Neutrophil (primary cell): Measurements from ENCODE around the gene SLC35C1.

Experiments
- H3K27ac ChIP-seq: fragments of 200-600 bp; sonication (generic); 2 replicates; pipeline ENCODE4 v1.5.1; 2016; ENCODE audit warnings: mild to moderate bottlenecking, moderate library complexity
- H3K27me3 ChIP-seq: fragments of 200-600 bp; sonication (generic); 2 replicates; pipeline ENCODE4 v1.6.0; 2016; ENCODE audit warnings: mild to moderate bottlenecking
- H3K36me3 ChIP-seq: fragments of 200-600 bp; sonication (generic); 2 replicates; pipeline ENCODE4 v1.5.1; 2017
- H3K4me1 ChIP-seq, 2 experiments: fragments of 200-600 bp in 1 of 2; sonication (generic) in 1 of 2; 1 replicate in 1 of 2; 2 replicates in 1 of 2; pipeline versions ENCODE4 v1.5.1 to v1.6.1; 2013 to 2016; ENCODE audit warnings: low read depth in 1 of 2, low read length in 1 of 2, mild to moderate bottlenecking in 1 of 2, moderate library complexity in 1 of 2; ENCODE audit not compliant: control insufficient read depth in 1 of 2, insufficient read depth in 1 of 2
- H3K4me3 ChIP-seq, 2 experiments: fragments of 200-600 bp in 1 of 2; sonication (generic) in 1 of 2; 1 replicate in 1 of 2; 2 replicates in 1 of 2; pipeline ENCODE4 v1.5.1; 2013 to 2016; ENCODE audit warnings: low read depth in 1 of 2, low read length in 1 of 2, mild to moderate bottlenecking in 1 of 2, moderate library complexity in 1 of 2
- H3K9me3 ChIP-seq: fragments of 200-600 bp; sonication (generic); 2 replicates; pipeline ENCODE4 v1.5.1; 2016
- CTCF ChIP-seq: fragments of 200-600 bp; sonication (generic); IDR thresholded peaks from 2 replicates; pipeline ENCODE4 v1.5.1; 2016; ENCODE audit warnings: antibody characterized with exemption

Gene SLC35C1

GRCh38 chr11:45827123-45827522 is 22.2 kb downstream of the SLC35C1 start:
- no peaks in the 10 kb centered on the region for H3K36me3 ChIP-seq
- no peaks in the 10 kb centered on the region for H3K4me1 ChIP-seq
- H3K27ac ChIP-seq = no peak overlapping the region
- H3K4me3 ChIP-seq = no peak overlapping the region
- no peaks in the 10 kb centered on the region for H3K9me3 ChIP-seq
- peaks cover 44% of the 10 kb centered on the region for H3K27me3 ChIP-seq
- TF ChIP-seq CTCF = no peak

GRCh38 chr11:45828996-45829395 is 24.0 kb downstream of the SLC35C1 start:
- H3K9me3 ChIP-seq = no peaks in the 10 kb centered on the region
- peaks cover 50% of the 10 kb centered on the region for H3K27me3 ChIP-seq
- H3K27ac ChIP-seq = no peak overlapping the region
- no peaks in the 10 kb centered on the region for H3K4me1 ChIP-seq
- no peaks in the 10 kb centered on the region for H3K36me3 ChIP-seq
- no peak overlapping the region for H3K4me3 ChIP-seq
- no peak for TF ChIP-seq CTCF

GRCh38 chr11:45830596-45830995 is 25.6 kb downstream of the SLC35C1 start:
- no peaks in the 10 kb centered on the region for H3K9me3 ChIP-seq
- TF ChIP-seq CTCF = no peak
- H3K4me3 ChIP-seq = no peak overlapping the region
- no peaks in the 10 kb centered on the region for H3K36me3 ChIP-seq
- H3K4me1 ChIP-seq = no peaks in the 10 kb centered on the region
- peaks cover 62% of the 10 kb centered on the region for H3K27me3 ChIP-seq
- H3K27ac ChIP-seq = no peak overlapping the region

- Histone ChIP-seq H3K27me3 (peaks cover 52% of the 10 kb centered on the region), H3K27ac (no peak overlapping the region)
- TF ChIP-seq CTCF = no peak
Observed at GRCh38 chr11:45832811-45833441, 28.0 kb downstream of the SLC35C1 start.

GRCh38 chr11:45833761-45834160 is 28.8 kb downstream of the SLC35C1 start:
- Histone ChIP-seq H3K4me3 (no peak overlapping the region), H3K4me1 (no peaks in the 10 kb centered on the region)
- no peak for TF ChIP-seq CTCF

More at GRCh38 chr11:45832811-45833441, 28.0 kb downstream of the SLC35C1 start:
- no peaks in the 10 kb centered on the region for H3K4me1 ChIP-seq
- H3K36me3 ChIP-seq = no peaks in the 10 kb centered on the region
- H3K4me3 ChIP-seq = no peak overlapping the region
- no peaks in the 10 kb centered on the region for H3K9me3 ChIP-seq

More at GRCh38 chr11:45833761-45834160, 28.8 kb downstream of the SLC35C1 start:
- Histone ChIP-seq H3K36me3 (no peaks in the 10 kb centered on the region), H3K27me3 (peaks cover 44% of the 10 kb centered on the region), H3K27ac (no peak overlapping the region), H3K9me3 (no peaks in the 10 kb centered on the region)
